Stimulated activated CD8-positive, alpha-beta memory T cell treated with anti-CD3 and anti-CD28 coated beads, Interleukin-15, amount 100 ng/mL, for 1 hour (primary cell): ENCODE results near the gene PYGM.

Source experiments
- DNase-seq: peaks from one replicate; pipeline ENCODE4 v3.0.0-alpha.2; 2020; ENCODE audit warnings: low read depth

PYGM gene

GRCh38 chr11:64767344-64768299 lies 7.8 kb upstream of the PYGM start:
- peak; percentile 74 for DNase-seq

GRCh38 chr11:64766881-64767280 lies 7.1 kb upstream of the PYGM start:
- DNase-seq, result no peak

- no peak for DNase-seq
These were observed 6.3 kb upstream of the PYGM start for GRCh38 chr11:64765851-64766665.

- DNase-seq, result no peak
These were observed 5.6 kb upstream of the PYGM start for GRCh38 chr11:64765291-64765850.

GRCh38 chr11:64764753-64765152 lies 5.0 kb upstream of the PYGM start:
- no peak for DNase-seq

GRCh38 chr11:64764040-64764611 lies 4.4 kb upstream of the PYGM start:
- no peak for DNase-seq

- DNase-seq, result no peak
These were observed 3.8 kb upstream of the PYGM start for GRCh38 chr11:64763526-64764039.

GRCh38 chr11:64762674-64763525 lies 3.1 kb upstream of the PYGM start:
- DNase-seq, result no peak

- no peak for DNase-seq
These were observed 2.5 kb upstream of the PYGM start for GRCh38 chr11:64762277-64762673.

- DNase-seq, result no peak
These were observed 1.1 kb upstream of the PYGM start for GRCh38 chr11:64760759-64761420.

- no peak for DNase-seq
These were observed 548 bp downstream of the PYGM start for GRCh38 chr11:64759131-64759721.

GRCh38 chr11:64758330-64759079 lies 1.3 kb downstream of the PYGM start:
- DNase-seq, result no peak

GRCh38 chr11:64757549-64758329 lies 2.0 kb downstream of the PYGM start:
- no peak for DNase-seq

GRCh38 chr11:64755681-64756361 lies 4.0 kb downstream of the PYGM start:
- no peak for DNase-seq

GRCh38 chr11:64754919-64755662 lies 4.7 kb downstream of the PYGM start:
- no peak for DNase-seq

GRCh38 chr11:64754124-64754918 lies 5.5 kb downstream of the PYGM start:
- no peak for DNase-seq
